NCI-H2196 treated with DMSO at 0.1 percent for 48 hours (cell line): ENCODE results near the gene DSC2.
"Not testable (repeated sequence)": the region's sequence is repeated elsewhere in the genome, so short reads cannot be mapped to it uniquely, and the experiment has no call there.

Experiments used
- DNase-seq: peaks from one replicate; lab custom pipeline; 2025; ENCODE audit not compliant: unreplicated experiment; lab: John Stamatoyannopoulos, UW

The DSC2 gene

GRCh38 chr18:31102025-31102684 is at the start of gene DSC2:
TSS of gene DSC2 (minus strand) at chr18:31102421. CDS start at chr18:31101971, 450 bp downstream.
- DNase-seq = no peak

DNA sequence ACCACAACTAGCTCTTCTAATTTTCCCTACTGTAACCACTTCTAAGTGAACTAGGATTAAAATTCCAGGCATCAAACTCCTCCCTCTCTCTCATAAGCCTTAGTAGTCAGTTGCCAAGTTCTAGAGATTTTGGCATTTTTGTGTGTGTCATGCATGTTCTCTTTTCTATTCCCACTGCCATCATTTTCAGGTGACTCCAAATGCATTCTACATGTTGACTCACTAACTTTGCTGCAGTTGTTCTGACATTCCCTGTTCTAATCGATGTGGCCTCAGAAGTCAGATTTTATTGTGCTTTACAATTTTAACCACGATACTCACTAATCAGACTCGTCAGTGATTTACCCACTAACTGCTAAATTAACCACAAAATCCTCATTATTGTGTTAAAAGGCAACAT is 47.1 kb upstream of the DSC2 start:
- no peak for DNase-seq

DNA sequence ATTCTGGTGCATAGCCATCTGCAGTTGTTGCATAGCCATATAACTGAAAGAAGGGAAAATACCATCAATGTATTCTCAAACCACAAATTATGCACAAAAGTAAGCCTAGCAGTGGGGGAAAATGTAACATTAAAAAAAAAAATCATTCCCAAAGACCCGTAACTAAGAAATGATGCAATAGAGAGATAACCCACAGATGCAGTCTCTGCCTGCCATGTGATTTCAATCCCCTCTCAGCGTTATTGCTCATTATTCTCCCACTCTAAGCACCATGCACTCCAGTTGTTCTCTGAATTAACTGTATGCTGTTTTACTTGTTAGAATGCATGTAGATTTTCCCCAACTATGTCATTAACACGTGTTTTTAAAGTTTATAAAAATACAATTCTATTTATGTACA is 46.4 kb upstream of the DSC2 start:
- no peak for DNase-seq

DNA sequence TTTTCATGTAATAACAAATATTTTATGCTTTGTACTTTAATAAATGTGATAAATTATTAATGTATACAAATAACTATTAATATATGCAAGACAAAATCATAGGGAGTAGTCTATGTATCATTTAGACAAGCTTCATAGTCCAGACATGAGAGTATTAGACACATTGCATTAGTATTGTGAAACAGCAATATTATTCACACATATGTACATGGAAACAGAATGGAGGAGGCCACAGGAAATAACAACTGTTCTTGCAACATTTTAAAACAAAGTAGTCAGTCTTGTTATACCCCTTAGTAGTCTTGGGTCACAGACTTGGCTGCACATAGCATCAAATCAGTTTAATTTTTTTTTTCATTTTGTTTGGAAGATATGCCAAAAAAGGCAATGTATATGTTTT is 44.6 kb upstream of the DSC2 start:
- DNase-seq = no peak

GRCh38 chr18:31143025-31143424 is 40.8 kb upstream of the DSC2 start:
- DNase-seq = no peak

DNA sequence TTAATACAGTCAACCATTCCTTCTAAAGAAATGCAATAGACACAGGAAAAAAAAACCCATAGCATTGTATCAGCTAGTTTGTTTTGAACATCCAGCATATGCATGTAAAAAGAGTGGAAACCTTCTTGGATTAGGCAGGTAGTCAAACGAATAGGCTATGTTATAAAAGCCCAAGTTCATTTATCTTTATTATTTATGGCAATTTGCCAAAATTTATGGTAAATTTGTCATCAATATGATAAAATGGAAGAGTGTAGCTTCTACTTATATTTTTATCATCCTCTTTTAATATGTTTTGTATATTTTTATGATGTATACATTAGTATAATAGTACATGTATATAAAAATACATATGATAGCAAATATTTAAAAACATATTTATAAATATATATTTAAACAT is 36.5 kb upstream of the DSC2 start:
- no peak for DNase-seq

DNA sequence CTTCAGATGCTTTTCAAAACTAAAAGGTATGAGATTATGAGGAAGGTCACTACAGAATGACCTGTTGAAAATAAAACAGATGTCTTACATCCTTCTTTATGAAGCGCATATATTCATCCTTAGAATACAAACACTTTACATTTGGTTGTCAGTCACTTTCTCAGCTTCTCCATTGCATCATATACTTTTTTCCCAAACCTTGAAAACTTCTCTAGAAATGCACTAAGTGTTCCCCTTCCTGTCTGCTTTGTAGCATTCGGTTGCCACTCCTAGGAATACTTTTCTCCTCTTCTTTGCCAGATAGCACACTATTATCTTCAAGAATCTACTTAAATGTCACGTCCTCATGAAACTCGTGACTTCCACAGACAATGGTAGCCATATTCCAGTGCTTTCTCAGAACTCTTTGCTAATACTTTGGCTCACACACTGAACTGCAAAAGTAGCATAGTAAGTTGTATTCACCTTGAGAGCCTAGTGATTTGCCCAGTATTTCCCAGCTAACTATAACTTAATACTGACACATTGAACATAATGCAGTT is 32.8 kb upstream of the DSC2 start:
- no peak for DNase-seq

DNA sequence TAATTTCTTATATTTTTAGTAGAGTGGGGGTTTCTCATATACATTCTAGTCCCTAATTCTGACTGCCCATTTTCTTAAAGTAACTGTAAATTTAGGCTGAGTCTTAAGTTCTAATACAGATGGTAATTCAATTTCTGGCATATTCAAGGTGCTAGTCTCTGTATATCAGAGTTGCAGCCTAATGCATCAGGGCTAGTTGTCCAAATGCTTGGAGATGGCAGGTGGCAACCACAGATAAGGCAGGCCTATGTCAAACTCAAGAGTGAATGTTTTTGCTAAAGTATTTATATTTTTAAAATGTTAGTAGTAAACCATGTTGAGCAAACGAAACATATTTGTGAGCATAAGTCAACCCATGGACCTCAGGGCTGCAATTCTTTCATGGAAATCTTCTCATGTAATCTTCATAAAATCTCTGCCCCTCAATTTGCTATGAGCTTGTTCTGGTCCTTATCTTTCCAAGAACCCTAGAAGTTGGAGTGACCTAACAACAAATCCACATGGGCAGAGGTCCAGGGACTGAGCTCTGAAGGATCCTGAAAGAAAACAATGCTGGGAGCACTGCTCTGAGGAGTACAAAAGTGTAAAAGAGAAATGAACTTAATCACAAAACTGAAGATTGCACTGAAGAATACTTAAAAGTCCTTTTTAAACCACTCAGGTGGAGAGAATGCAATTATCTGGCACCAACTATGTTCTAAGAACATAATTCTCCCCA is 27.3 kb upstream of the DSC2 start:
- DNase-seq = no peak

DNA sequence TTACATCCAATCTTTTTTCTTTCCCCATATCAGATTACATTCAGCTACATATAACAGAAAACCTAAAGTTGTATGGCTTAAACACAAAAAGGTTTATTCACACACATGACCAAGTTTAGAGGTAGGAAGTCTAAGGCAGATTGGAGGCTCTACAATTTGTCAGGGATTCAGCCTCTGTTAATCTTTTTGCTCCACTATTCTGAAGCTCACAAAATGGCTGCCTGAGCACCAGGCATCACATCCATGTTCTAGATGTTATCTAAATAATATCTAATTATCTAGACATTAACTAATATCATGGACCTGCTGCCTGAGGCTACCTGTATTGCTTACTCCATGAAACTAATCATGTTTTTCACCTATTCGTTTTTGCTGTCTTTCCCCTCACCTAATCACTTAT is 23.7 kb upstream of the DSC2 start:
- no peak for DNase-seq

- DNase-seq = not testable (repeated sequence)
These were observed 20.9 kb upstream of the DSC2 start for GRCh38 chr18:31123125-31123524.

GRCh38 chr18:31120594-31120993 is 18.4 kb upstream of the DSC2 start:
- no peak for DNase-seq

DNA sequence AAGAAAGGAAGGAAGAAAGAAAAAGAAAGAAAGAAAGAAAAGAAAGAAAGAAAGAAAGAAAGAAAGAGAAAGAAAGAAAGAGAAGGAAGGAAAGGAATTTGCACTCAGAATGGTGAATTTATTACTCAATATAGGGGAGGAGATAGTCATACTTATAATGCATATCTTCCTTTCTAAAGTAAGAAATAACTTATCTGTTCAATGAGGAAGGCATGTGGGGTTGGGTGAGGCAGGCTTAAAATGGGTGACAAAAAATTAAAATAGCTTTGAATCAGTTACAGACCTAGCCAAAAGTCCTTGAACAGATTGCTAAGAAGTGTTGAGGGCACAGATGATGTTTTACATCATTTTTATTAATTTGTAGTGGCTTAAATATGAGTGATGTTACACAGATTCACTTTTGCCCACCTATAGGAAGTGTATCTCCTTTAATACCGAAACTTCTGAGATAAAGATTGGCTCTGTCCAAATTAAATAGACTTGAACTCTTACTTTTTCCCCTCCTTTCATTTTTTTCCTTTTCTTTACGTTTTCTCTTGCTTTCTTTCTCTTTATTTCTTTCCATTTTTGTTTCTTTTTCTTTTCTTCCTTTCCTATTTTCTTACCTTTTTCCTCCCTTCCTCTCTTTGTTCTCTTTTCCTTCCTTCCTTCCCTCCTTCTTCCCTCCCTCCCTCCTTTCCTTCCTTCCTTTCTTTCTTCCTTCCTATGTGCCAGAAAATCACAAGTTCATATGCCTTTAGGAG is 14.8 kb upstream of the DSC2 start:
- no peak for DNase-seq

DNA sequence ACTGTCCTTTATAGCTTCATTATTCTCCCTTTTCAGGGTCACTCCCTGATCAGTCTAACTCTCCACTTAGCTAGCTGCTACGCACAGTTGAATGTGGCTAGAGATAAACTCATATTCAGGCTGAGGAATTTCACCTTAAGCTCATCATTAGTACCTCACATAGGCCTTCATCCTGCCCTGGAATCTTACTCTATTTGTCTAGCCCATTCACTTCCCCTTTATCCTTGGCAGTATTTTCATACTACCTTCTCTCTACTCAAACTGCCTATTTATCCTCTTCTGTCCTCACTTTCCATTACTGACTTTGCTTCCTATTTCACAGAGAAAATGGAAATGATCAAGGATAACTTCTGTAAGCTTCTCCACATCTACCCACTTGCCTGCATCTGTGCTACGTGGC is 10.6 kb upstream of the DSC2 start:
- DNase-seq = no peak

GRCh38 chr18:31105733-31106132 is 3.5 kb upstream of the DSC2 start:
- DNase-seq = no peak

DNA sequence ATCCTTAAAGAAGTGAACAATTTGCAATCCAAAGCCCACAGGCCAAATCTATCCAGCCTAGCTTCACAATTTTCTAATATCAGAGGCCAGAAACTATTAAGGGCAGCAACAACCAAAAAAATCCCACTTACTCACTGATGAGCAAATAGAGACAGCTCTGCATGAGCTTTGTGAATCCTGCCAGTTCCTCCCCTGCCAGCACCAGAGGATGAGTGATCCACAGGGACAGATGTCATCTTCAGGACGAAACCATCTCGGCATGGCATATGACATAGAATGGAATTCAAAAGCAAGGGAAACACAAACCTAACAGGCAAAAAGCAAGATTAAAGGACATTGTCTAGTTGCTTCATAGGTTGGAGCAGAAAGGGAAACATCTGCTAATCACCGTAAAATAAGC is 2.2 kb upstream of the DSC2 start:
- no peak for DNase-seq

GRCh38 chr18:31103423-31103822 is 1.2 kb upstream of the DSC2 start:
- no peak for DNase-seq

DNA sequence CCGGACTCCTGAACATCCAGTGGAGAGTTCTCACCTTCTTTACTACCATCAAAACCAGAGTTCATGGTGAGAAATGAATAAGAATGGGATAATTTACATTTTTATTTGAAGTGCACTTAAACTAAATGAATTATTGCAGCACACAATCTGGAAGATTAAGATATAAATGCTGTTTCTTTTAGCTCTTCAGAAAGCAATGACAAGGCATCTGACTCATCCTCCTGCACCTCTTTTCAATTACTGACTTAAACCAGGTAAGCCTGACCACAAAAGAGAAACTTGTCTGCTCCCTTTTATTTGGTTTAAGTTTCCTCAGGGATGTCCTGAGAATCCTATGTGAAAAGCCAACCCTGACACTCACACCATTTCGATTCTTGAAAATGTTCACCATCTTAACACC is 720 bp upstream of the DSC2 start:
- no peak for DNase-seq

GRCh38 chr18:31101183-31102024 is 817 bp downstream of the DSC2 start:
- DNase-seq = no peak

- no peak for DNase-seq
These were observed 1.6 kb downstream of the DSC2 start for GRCh38 chr18:31100436-31101182.
